A172 (cell line): ENCODE measurements around the gene WASF2. TPM values are rescaled to one million over a fixed set of nuclear protein-coding genes. Genes with fewer than 3 reads are reported as not detected.
"Not testable (repeated sequence)": the region's sequence is repeated elsewhere in the genome, so short reads cannot be mapped to it uniquely, and the experiment has no call there.

ENCODE experiments used
- DNase-seq: peaks from one replicate; pipeline ENCODE4 v3.0.0-alpha.2; 2015; ENCODE audit warnings: low spot score
- total RNA-seq: library from RNA; depleted of rRNA; stranded (reverse); fragments of >200 nt; shearing (Covaris generic); gene quantifications from 2 replicates; pipeline ENCODE4 v1.2.3, GENCODE V29; 2014; rRNA removed

WASF2 gene, protein sequence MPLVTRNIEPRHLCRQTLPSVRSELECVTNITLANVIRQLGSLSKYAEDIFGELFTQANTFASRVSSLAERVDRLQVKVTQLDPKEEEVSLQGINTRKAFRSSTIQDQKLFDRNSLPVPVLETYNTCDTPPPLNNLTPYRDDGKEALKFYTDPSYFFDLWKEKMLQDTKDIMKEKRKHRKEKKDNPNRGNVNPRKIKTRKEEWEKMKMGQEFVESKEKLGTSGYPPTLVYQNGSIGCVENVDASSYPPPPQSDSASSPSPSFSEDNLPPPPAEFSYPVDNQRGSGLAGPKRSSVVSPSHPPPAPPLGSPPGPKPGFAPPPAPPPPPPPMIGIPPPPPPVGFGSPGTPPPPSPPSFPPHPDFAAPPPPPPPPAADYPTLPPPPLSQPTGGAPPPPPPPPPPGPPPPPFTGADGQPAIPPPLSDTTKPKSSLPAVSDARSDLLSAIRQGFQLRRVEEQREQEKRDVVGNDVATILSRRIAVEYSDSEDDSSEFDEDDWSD
- 7.5 and 9.1 TPM in 2 replicates for total RNA-seq

DNA sequence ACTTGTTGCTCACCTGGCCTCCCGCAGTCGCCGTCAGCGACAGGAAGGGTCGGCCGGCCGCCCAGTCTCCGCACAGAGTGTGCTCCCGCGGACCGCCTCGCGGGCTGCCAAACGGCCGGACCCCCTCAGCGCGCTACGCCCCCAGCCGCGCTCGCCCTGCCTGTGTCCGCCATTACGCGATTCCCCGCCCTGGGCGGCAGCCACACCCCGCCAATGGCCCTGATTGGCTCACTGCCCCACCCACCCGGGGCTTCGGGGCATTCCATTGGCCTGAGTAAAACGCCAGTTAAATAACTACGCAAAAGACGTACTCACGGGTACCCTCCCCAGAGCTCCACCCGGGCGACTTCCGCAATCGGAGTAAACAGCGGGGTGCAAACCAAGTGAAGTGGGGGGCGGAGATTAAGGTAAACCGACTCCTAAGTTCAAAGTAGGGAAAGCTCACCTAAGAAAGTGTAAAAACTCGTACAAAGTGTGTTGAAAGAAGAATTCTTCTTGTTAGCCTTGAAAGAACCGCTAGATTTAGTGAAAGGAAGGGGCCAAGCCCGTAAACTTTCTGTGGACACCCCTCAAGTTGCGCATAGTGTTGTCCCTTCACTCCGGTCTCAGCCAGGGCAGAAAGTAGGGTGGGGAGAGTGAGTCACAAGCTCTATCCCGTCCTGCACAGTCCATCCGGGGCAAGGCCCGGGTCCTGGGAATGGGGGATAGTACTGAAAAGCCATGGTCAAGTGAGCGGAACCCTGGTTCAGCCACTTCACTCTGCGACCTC lies at the start of gene WASF2:
Gene WASF2, minus strand, starts transcription at position 195 of the 769 bp plus-strand sequence. CDS start 61,277 bp downstream, outside the sequence.
- peak; percentile 89 for DNase-seq

DNA sequence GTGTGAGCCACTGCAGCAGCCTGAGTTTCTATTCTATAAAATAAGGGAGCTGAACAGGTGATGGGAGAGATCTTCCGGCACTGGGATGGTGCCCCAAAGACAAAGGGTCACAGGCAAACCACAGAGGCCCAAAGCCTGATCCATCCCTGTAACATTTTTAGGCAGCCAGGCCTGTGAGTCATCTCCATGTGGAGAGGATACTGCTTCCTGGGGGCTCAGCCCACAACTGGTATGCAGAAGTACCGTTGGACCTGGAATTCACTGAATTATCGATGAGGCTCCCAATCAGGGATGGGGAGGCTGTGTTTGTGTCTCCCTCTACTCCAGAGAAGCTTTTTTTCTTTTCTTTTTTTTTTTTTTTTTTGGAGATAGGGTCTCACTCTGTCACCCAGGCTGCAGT lies 48.8 kb upstream of the WASF2 start:
- DNase-seq = peak; percentile 83

DNA sequence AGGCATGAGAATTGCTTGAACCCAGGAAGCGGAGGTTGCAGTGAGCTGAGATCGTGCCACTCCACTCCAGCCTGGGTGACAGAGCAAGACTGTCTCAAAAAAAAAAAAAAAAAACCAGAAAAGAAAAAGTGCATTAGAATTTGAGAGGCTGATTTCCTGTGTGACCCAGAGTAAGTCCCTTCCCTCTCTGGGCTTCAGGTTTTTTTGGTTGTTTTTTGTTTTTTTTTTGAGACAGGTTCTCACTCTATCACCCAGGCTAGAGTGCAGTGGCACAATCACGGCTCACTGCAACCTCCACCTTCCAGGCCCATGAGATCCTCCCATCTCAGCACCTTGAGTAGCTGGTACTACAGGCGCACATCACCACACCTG lies 48.3 kb upstream of the WASF2 start:
- not testable (repeated sequence) for DNase-seq

DNA sequence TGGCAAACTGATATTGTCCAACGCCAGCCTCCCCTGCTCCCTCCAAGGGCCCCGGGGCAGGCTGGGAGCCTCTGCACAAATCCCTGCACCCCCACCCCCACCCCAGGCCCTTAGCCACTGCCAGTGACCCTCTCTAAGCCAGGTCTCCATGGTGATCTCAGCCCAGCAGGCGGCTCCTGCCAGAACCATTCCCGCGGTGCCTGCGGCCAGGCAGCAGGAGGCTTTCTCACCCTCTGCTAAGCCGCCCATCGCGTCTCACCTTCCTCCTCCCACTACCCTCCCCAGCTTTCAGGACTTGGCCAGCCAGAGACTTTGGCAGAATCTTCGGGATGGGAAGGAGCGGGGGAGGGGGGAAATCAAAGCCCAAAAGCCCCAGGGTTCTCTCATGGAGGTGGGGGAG lies 46.8 kb upstream of the WASF2 start:
- peak; percentile 79 for DNase-seq

DNA sequence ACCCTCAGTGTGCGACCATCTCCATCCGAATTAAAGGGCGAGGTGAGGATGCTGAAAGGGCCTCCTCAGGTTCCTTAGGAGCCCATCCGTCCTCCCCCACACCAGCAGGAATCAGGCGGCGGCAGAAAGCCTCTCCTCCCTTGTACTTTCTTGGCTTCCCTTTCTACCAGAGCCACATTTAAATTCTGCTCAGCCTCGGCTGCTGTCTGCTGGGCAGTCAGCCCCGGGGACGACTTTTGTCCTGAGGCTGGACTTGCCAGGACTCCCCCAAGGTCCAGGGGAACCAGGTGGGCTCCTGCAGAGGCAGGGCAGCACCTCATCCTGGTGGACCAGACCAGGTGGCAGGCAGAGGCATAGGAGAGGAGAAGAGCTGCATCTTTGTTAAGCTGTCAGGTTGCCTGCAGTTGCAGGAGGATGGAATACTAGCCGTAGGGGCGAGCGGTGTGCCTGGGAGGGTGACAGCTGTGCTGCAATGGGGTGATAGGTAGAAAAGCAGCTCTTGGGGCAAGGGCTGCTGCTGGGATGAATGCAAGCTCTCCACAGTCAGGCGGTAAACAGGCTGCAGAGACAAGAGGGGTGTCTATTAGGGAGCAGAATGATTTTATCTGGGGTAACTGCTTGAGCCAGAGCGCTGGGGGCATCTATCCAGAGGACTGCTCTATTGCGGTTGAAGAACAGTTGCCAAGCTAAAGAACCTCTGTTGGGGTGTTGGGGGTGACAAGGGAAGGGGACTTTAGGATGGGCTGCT lies 46.2 kb upstream of the WASF2 start:
- DNase-seq = no peak

DNA sequence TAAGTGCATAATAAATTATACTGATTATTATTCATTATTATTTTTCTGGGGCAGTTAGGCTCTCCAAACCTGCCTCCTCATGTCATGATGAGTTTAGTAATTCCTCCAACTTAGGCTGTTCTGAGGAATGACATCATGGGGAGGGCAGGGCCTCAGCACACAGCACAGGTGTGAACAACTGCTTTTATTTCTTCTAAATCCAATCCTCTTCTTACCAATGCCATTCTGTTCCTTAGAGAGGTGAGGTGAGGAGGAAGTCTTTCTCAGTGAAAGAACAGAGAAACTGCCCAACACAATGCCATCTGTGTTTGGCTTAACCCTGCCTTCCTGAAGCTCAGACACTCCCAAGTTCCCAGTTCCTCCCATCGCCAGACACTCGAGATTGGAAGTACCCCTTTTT lies 45.4 kb upstream of the WASF2 start:
- DNase-seq = no peak

DNA sequence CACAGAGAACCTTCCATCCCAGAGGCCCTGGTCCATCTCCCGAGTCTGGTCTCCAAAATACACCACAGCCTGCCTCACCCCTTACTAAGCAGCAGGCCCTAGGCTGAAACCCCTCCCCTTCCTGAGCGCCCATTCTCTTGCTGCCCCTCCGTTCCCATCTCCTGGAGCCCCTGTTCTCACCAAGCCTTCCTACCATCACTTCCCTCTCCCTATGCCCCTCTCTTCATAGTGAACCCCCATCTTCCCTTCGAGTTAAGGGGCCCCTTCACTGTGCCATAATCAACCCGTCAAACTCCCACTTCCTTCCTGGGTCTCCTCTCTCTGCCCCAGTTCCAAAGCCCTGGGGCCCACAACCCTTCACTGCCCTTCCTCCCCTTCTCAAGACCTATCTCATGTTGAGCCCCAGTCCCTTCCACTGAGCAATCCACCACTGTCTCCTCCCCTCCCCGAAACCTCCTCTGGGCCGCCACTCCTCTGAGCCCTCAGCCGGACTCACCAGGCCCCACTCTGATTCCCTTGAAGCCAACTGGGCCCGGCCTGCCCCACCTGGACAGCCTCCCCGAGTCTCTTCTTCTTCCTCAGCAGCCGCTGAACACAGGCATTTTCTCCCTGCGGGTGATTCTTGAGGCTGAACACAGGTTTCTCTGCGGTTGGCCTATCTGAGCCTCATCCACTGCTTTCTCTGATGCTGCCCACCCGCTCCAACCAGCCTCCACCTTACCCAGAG lies 42.2 kb upstream of the WASF2 start:
- DNase-seq = no peak

DNA sequence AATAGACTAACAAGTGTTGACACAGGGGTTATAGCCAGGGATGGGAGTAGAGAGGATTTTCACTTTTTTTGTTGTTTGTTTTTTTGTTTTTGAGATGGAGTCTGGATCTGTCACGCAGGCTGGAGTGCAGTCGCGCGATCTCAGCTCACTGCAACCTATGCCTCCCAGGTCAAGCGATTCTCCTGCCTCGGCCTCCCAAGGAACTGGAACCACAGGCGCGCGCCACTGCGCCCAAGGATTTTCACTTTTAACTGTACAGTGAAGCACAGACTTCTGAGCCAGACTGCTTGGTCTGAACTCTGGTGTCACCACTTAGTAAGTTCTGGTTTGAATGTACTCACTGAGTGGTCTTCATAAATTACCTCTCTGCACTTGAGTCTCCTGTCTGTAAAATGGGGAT lies 40.2 kb upstream of the WASF2 start:
- DNase-seq = no peak

DNA sequence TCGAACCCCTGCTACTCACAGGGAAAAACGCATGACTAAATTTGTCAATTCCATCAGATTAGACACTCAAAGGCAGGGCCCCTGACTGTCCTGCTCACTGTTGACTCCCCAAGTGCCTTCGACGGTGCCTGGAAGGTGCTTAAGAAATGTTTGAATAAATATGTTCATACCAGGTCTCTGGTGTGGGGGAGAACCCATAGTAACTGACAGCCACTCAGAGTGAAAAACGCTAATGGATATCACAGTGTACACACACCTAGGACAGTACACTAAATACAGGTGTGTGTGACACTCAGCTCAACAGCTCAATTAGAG lies 39.7 kb upstream of the WASF2 start:
- no peak for DNase-seq

DNA sequence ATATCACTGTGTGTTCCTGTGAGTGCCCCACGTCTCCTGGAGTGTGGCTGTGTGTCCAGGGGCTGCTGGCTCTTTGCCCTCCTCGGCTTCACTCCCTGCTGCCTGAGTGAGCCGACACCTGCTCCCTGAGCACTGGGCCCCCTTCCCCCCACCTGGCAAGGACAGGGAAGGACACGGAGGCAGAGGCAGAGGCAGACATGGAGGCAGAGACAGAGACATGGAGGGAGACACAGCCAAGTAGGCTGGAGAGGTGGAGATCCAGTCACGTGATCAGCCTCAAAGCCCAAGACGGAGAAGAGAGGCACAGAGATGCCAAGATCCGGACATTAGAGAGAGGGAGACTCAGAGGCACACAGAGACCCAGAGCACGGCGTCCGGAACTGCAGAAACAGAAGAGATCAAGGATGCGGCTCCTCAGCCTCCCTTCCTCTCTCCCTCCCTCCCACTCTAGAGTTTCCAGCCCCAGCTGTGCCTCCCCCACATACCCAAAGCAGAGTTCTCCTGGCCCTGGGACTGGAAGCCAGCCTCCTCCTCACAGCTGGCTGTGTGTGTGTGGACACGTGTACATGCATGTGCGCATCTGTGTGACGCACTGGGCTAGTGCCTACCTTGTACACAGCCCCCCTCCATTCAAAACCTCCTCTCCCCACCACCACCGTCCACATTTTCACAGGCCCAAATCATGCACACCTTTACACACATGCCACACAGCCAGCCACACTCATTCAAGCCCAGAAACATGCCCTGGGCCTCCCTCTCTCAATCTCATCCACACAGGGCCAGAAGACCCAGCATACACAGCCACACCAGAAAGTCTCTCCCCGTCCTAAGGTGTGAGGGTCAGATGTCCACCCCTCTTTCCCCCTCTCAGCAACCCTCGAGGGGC lies 39.1 kb upstream of the WASF2 start:
- no peak for DNase-seq

DNA sequence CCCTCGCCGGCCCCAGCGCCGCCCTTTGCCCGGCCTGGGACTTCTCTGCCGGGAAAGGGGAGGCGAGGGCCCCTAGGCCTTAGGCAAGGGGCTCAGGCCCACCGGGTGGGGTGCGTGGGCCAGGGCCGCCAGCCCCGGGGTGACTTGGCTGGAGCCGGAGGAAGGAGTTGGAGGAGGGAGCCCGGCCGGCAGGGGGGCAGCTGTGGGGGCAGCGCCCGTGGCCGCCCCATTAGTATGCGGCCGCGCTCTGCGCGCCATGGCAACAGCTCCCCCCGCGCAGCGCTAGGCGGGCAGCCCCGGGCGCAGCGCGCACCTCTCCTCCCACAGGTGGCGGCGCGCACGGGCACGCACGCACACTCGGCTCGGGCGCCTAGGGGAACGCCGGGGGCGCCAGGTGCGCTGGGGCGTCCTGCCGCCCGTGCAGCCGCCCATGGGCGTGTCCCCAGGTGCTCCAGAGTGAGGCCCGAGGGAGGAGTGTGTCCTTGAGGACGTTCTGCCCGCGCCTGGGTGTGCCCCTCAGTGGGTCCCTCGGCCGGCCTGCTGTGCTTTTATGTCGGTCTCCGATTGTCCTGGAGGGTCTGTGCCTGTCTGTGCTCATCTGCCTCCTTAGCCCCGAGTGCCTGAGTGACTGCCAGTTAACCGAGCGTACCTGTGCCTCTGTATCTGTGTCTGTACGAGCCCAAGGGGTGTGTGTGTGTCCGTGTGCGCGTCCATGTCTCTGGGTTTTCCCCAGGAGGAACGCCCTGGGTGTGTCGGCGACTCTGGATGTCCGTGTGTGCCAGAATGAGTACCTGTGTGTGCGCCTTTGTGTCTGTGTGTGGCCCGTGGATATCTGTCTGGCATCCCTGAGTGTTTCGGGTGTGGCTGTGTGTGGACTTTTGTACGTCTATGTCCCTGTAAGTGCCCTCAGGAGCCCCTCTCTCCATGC lies 38.2 kb upstream of the WASF2 start:
- DNase-seq = no peak

DNA sequence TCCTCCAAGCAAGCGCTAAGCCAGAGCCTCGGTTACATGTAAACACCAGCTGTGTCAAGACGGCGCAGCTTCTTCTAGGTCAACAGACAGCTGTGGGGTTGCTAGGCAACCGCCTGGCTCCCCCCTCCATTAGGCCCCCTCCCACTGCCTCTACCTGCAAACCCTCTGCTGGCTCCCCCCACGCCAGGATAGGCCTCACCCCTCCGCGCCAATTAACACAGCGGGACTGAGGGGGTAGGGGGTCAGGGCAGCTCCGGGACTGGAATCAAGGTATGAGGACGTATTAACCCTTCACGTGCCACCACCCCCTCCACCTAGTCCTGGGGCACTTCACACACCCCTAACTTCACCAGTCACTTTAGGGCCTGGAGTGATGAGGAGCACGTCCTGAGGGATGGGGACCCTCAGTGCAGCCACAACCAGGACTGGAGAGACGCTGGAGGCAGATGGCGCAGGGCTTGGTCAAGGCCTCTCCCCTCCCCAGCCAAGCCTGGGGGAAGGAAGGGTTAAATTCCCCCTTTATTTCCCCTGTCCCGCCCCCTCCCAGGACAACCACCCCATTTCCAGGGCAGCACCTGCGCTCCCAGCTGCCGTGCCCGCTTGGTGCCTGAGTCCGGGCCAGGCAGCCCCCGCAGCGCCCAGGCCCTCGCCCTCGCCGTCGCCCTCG lies 37.4 kb upstream of the WASF2 start:
- DNase-seq = no peak

DNA sequence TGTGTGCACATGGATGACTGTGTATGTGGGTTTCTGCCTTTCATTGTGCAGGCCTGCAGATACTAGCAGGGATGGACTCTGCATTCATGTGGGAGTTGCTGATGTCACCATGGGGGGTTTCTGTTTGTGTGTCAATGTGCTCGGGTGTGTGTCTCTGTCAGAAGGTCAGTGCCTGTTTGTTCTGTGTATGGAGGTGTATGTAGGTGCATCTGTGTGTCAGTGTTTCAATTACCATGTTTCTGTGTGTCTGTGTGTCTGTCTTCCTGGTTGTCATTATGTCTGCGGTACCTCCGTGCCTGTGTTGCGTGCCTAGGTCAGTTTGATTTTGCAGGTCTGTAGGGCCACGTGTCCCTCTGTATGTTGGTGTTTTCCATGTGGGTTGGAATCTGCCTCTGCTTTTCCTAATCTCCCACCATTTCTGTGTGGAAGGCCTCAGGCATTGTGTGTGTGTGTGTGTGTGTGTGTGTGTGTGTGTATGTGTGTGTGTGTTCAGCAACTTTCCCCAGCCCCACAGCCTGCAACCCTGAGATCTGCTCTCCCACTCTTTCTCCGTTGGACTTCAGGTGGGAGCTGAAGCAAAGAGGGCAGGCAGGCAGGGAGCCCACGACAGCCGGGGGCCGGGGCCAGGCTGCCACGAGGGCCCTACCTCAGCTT lies 36.7 kb upstream of the WASF2 start:
- DNase-seq = no peak

DNA sequence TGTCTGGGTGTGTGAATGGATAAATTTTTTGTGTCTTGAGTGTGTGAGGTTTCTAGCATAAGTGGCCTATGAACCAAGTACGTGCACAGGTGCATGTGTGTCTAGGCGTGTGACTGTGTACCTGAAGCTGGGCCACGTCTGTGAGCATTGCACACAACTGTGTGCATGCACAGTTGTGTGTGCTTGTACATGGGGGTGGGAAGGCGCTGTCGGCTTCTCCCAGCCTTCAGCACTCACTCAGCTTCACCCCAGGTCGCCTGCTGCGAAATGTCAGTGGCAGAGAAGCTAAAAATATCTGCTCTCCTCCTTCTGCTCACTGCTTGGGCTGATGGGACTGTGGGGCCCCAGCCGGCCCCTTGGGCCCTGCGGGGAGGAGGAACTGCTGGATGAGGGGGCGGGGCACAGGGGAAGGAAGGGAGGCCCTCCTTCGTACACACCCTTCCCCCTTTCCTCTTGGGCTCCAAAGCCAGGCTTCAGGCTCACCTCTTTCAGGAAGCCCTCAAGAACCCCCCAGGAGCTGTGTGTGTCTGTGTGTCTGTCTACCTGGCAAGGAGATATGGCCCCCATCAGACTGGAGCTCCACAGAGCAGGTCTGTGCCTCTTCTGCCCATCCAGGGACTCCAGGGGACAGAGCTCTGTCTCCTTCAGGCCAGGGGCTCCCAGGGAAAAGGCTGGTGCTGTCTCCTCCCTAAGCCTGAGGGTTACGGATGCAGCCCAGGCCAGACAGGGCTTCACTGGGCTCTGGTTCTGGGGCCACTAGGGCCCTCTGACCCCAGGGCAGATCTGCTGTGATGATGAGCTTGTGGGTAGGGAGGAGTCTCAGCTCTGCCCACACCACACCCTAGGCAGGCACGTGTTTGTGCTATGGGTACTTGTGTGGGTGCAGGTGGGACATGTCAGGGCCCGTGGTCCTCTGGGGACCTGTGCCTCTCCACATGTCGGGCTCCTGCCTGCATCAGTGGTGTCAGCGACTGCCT lies 35.6 kb upstream of the WASF2 start:
- peak; percentile 64 for DNase-seq

DNA sequence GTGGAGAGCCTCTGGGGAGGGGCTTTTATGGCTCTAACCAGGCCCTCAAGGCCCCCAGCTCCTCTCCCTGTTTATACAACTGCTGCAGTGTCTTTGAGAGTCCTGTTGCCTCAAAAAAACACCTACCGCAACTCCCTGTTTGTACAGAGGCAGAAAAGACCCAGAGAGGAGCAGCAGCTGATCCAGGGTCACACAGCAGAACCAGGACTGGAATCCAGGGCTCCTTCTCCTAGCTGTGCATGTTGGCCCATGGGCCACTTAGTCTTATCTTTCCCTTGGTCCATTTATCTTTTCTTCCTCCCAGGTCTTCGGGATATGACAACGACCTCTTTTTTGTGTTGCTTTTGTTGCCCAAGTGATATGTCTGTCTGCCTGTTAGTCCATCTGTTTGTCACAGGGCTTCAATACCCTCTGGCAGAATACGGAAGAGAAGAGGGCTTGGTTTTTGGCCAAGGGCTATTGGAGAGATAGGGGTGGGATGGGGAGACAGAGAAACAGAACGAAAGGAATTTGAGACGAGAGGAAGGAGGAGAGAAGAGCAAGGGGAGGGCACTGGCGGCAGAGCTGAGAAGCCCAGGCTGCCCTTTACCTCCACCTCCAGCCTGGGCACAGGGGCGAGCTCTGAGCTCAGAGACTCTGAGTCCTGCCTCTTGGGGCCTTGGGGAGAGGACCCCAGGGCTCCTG lies 33.5 kb upstream of the WASF2 start:
- DNase-seq = no peak
